Astrocyte of the cerebellum (primary cell): Measurements from ENCODE around the gene GALNTL6.

Experiments used
- DNase-seq: peaks from one replicate; pipeline ENCODE4 v3.0.0-alpha.2; 2011; ENCODE audit warnings: low read depth
- H3K4me3 ChIP-seq: 2 replicates; pipeline ENCODE4 v1.5.1; 2011; ENCODE audit warnings: mild to moderate bottlenecking, low read depth, low read length, moderate library complexity
- CTCF ChIP-seq: IDR thresholded peaks from 2 replicates; pipeline ENCODE4 v1.5.1; 2012; ENCODE audit warnings: low read length, low read depth, moderate library complexity, mild to moderate bottlenecking; ENCODE audit errors: missing control alignments
- in situ Hi-C: cut with HindIII; loops from 2 replicates; pipeline ENCODE4 v1.10.0; 2017; ENCODE audit warnings: low sequenced_read_pairs

Gene GALNTL6

GRCh38 chr4:172055046-172055445 is 241.8 kb downstream of the GALNTL6 start:
- no peak overlapping the region for H3K4me3 ChIP-seq
- no peak for TF ChIP-seq CTCF
- in situ Hi-C loops: no loop called here
- DNase-seq: no peak

- no peak for DNase-seq
- no peak overlapping the region for H3K4me3 ChIP-seq
- in situ Hi-C loops: no loop called here
- TF ChIP-seq CTCF: no peak
Observed at GRCh38 chr4:172055498-172055897, 242.3 kb downstream of the GALNTL6 start.

GRCh38 chr4:172061204-172061603 is 248.0 kb downstream of the GALNTL6 start:
- TF ChIP-seq CTCF: no peak
- DNase-seq: no peak
- in situ Hi-C loops: no loop called here
- H3K4me3 ChIP-seq: no peak overlapping the region

- no peak for TF ChIP-seq CTCF
- DNase-seq: no peak
- no peak overlapping the region for H3K4me3 ChIP-seq
- in situ Hi-C loops: no loop called here
Observed at GRCh38 chr4:172068506-172068905, 255.3 kb downstream of the GALNTL6 start.

GRCh38 chr4:172073590-172073989 is 260.4 kb downstream of the GALNTL6 start:
- no peak for TF ChIP-seq CTCF
- DNase-seq: no peak
- in situ Hi-C loops: no loop called here
- H3K4me3 ChIP-seq: no peak overlapping the region

- no peak for TF ChIP-seq CTCF
- no peak for DNase-seq
Observed at GRCh38 chr4:172083272-172083671, 270.1 kb downstream of the GALNTL6 start.

GRCh38 chr4:172088556-172088955 is 275.4 kb downstream of the GALNTL6 start:
- in situ Hi-C loops: no loop called here
- TF ChIP-seq CTCF: no peak
- no peak overlapping the region for H3K4me3 ChIP-seq
- DNase-seq: no peak

More at GRCh38 chr4:172083272-172083671, 270.1 kb downstream of the GALNTL6 start:
- no peak overlapping the region for H3K4me3 ChIP-seq
- in situ Hi-C loops: no loop called here
